ENCODE data around the gene TPH2.

The TPH2 gene

DNA sequence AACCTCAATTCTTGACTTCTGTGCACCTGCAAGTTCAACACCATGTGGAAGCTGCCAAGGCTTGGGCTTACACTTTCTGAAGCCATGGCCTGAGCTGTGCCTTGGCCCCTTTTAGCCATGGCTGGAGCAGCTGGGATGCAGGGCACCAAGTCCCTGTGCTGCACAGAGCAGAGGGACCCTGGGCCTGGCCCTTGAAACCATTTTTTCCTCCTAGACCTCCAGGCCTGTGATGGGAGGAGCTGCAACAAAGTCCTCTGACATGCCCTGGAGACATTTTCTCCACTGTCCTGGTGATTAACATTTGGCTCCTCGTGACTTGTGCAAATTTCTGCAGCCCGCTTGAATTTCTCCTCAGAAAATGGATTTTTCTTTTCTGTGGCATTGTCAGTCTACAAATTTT lies 132.4 kb downstream of the TPH2 start:
- no peaks in the 10 kb centered on the region for H3K27me3 ChIP-seq (ENCODE audit: insufficient read depth, low read length, poor library complexity, severe bottlenecking)
- no peak overlapping the region for H3K9ac ChIP-seq (ENCODE audit: low read depth, low read length, poor library complexity, severe bottlenecking)
- no peaks in the 10 kb centered on the region for H4K20me1 ChIP-seq (ENCODE audit: insufficient read depth, low read length, poor library complexity, severe bottlenecking)
- no peak overlapping the region for H2AFZ ChIP-seq (ENCODE audit: low read length)
- no peaks in the 10 kb centered on the region for H3K9me2 ChIP-seq (replicated peaks; ENCODE audit: low read depth, low read length)
- no peaks in the 10 kb centered on the region for H3F3A ChIP-seq (ENCODE audit: low read depth)
- no peaks in the 10 kb centered on the region for H3K4me1 ChIP-seq (ENCODE audit: insufficient read depth, low read length, poor library complexity, severe bottlenecking)
- no peak overlapping the region for H3K4me2 ChIP-seq (ENCODE audit: low read depth, low read length, poor library complexity, severe bottlenecking)
- H3K79me2 ChIP-seq (ENCODE audit: insufficient read depth, low read length): no peaks in the 10 kb centered on the region
- H3K9me3 ChIP-seq (ENCODE audit: insufficient read depth, low read depth, low read length): no peaks in the 10 kb centered on the region; the same call in 1 of the 2 replicates
- H3K36me3 ChIP-seq (ENCODE audit: insufficient read depth, low read length): no peaks in the 10 kb centered on the region
- no peak overlapping the region for H3K4me3 ChIP-seq (ENCODE audit: low read length, poor library complexity, severe bottlenecking)
- TF ChIP-seq, protein P1, sequence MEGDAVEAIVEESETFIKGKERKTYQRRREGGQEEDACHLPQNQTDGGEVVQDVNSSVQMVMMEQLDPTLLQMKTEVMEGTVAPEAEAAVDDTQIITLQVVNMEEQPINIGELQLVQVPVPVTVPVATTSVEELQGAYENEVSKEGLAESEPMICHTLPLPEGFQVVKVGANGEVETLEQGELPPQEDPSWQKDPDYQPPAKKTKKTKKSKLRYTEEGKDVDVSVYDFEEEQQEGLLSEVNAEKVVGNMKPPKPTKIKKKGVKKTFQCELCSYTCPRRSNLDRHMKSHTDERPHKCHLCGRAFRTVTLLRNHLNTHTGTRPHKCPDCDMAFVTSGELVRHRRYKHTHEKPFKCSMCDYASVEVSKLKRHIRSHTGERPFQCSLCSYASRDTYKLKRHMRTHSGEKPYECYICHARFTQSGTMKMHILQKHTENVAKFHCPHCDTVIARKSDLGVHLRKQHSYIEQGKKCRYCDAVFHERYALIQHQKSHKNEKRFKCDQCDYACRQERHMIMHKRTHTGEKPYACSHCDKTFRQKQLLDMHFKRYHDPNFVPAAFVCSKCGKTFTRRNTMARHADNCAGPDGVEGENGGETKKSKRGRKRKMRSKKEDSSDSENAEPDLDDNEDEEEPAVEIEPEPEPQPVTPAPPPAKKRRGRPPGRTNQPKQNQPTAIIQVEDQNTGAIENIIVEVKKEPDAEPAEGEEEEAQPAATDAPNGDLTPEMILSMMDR (conservative IDR thresholded peaks at IDR 0.05; ENCODE audit: low read length): no peak
- TF ChIP-seq EZH2phosphoT487 (IDR thresholded peaks at IDR 0.05; ENCODE audit: borderline replicate concordance): no peak

- no peak overlapping the region for H3K4me2 ChIP-seq (ENCODE audit: low read depth, low read length, poor library complexity, severe bottlenecking)
- no peaks in the 10 kb centered on the region for H3K36me3 ChIP-seq (ENCODE audit: insufficient read depth, low read length)
- no peaks in the 10 kb centered on the region; the same call in 1 of the 2 replicates for H3K9me3 ChIP-seq (ENCODE audit: insufficient read depth, low read depth, low read length)
- no peaks in the 10 kb centered on the region for H4K20me1 ChIP-seq (ENCODE audit: insufficient read depth, low read length, poor library complexity, severe bottlenecking)
- no peak overlapping the region for H2AFZ ChIP-seq (ENCODE audit: low read length)
- H3K9ac ChIP-seq (ENCODE audit: low read depth, low read length, poor library complexity, severe bottlenecking): no peak overlapping the region
- no peaks in the 10 kb centered on the region for H3K4me1 ChIP-seq (ENCODE audit: insufficient read depth, low read length, poor library complexity, severe bottlenecking)
- no peaks in the 10 kb centered on the region for H3K27me3 ChIP-seq (ENCODE audit: insufficient read depth, low read length, poor library complexity, severe bottlenecking)
- no peak for TF ChIP-seq EZH2phosphoT487 (IDR thresholded peaks at IDR 0.05; ENCODE audit: borderline replicate concordance)
- TF ChIP-seq, protein P1 (conservative IDR thresholded peaks at IDR 0.05; ENCODE audit: low read length): no peak
- no peaks in the 10 kb centered on the region for H3F3A ChIP-seq (ENCODE audit: low read depth)
- no peaks in the 10 kb centered on the region for H3K9me2 ChIP-seq (replicated peaks; ENCODE audit: low read depth, low read length)
- H3K79me2 ChIP-seq (ENCODE audit: insufficient read depth, low read length): no peaks in the 10 kb centered on the region
- no peak overlapping the region for H3K4me3 ChIP-seq (ENCODE audit: low read length, poor library complexity, severe bottlenecking)
Observed at GRCh38 chr12:72072592-72073212, 134.1 kb downstream of the TPH2 start.

DNA sequence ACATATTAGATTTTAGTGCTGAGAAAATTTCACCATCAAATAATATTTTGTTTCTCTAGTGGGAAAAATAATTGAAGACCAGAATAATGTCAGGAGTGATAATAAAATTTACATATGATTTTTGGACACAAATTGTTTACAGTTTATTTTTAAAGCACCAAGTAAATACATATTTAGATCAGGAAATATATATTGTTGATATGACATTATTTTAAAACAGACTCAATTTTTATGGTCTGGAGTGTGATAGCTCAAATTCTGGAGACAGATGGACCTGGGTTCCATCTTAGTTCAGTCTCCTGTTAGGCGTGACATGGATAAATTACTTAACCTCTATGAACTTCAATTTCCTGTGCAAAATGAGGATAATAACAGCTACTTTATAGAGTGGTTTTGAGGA lies 135.4 kb downstream of the TPH2 start:
- Histone ChIP-seq H3K79me2 (ENCODE audit: insufficient read depth, low read length) (no peaks in the 10 kb centered on the region), H3K9me2 (replicated peaks; ENCODE audit: low read depth, low read length) (no peaks in the 10 kb centered on the region), H3K4me1 (ENCODE audit: insufficient read depth, low read length, poor library complexity, severe bottlenecking) (no peaks in the 10 kb centered on the region), H3F3A (ENCODE audit: low read depth) (no peaks in the 10 kb centered on the region), H3K36me3 (ENCODE audit: insufficient read depth, low read length) (no peaks in the 10 kb centered on the region), H3K4me3 (ENCODE audit: low read length, poor library complexity, severe bottlenecking) (no peak overlapping the region), H3K9ac (ENCODE audit: low read depth, low read length, poor library complexity, severe bottlenecking) (no peak overlapping the region), H3K27me3 (ENCODE audit: insufficient read depth, low read length, poor library complexity, severe bottlenecking) (no peaks in the 10 kb centered on the region), H4K20me1 (ENCODE audit: insufficient read depth, low read length, poor library complexity, severe bottlenecking) (no peaks in the 10 kb centered on the region), H3K9me3 (ENCODE audit: insufficient read depth, low read depth, low read length) (no peaks in the 10 kb centered on the region; the same call in 1 of the 2 replicates), H2AFZ (ENCODE audit: low read length) (no peak overlapping the region), H3K4me2 (ENCODE audit: low read depth, low read length, poor library complexity, severe bottlenecking) (no peak overlapping the region)
- TF ChIP-seq, protein P1 (conservative IDR thresholded peaks at IDR 0.05; ENCODE audit: low read length): no peak
- TF ChIP-seq EZH2phosphoT487 (IDR thresholded peaks at IDR 0.05; ENCODE audit: borderline replicate concordance): no peak
